ENCODE data around the gene OR52B6. TPM values are rescaled to one million over a fixed set of nuclear protein-coding genes. Genes with fewer than 3 reads are reported as not detected.

The OR52B6 gene
- polyA plus RNA-seq, 1 donor from 2014 or later, result not detected

- H3K4me3 ChIP-seq (ENCODE audit: low read length), result no peak overlapping the region
- no peak overlapping the region for H3K9ac ChIP-seq (ENCODE audit: low read length)
- H3K9me2 ChIP-seq (ENCODE audit: insufficient read depth, low read length), result no peaks in the 10 kb centered on the region
- H3K36me3 ChIP-seq (ENCODE audit: insufficient read depth, low read length), result no peaks in the 10 kb centered on the region
- H3K27ac ChIP-seq (ENCODE audit: low read length), result no peak overlapping the region
- no peak overlapping the region for H3K4me2 ChIP-seq (ENCODE audit: low read length)
- no peak for TF ChIP-seq CTCF (IDR thresholded peaks at IDR 0.05; ENCODE audit: poor library complexity, severe bottlenecking)
- no peak for TF ChIP-seq SMC3 (conservative IDR thresholded peaks at IDR 0.05; ENCODE audit: poor library complexity)
- TF ChIP-seq EZH2 (IDR thresholded peaks at IDR 0.05; ENCODE audit: borderline replicate concordance, insufficient read depth, low read length, poor library complexity, severe bottlenecking), result no peak
- no peak for TF ChIP-seq MXI1 (conservative IDR thresholded peaks at IDR 0.05; ENCODE audit: poor library complexity, severe bottlenecking)
- TF ChIP-seq POLR2AphosphoS5 (IDR thresholded peaks at IDR 0.05), result no peak
- TF ChIP-seq TAF1 (IDR thresholded peaks at IDR 0.05; ENCODE audit: low read depth), result no peak
- no peak for TF ChIP-seq REST (IDR thresholded peaks at IDR 0.05; ENCODE audit: borderline replicate concordance)
- H3F3A ChIP-seq (ENCODE audit: insufficient read depth, low read length, poor library complexity, severe bottlenecking), result no peaks in the 10 kb centered on the region
- H2AFZ ChIP-seq (ENCODE audit: low read depth, low read length), result no peak overlapping the region
- H3K79me2 ChIP-seq (replicated peaks; ENCODE audit: insufficient read depth, low read length), result no peaks in the 10 kb centered on the region
- H4K20me1 ChIP-seq (ENCODE audit: insufficient read depth), result no peaks in the 10 kb centered on the region
- no peaks in the 10 kb centered on the region for H3K27me3 ChIP-seq (ENCODE audit: insufficient read depth, low read depth, low read length)
- H3K9me3 ChIP-seq (ENCODE audit: low read length), result no peaks in the 10 kb centered on the region
Observed at GRCh38 chr11:5550440-5551095, 30.1 kb upstream of the OR52B6 start.

- Histone ChIP-seq H3K9me2 (ENCODE audit: insufficient read depth, low read length) (no peaks in the 10 kb centered on the region), H3K4me2 (ENCODE audit: low read length) (no peak overlapping the region), H3K36me3 (ENCODE audit: insufficient read depth, low read length) (no peaks in the 10 kb centered on the region), H3K4me3 (ENCODE audit: low read length) (no peak overlapping the region), H2AFZ (ENCODE audit: low read depth, low read length) (no peak overlapping the region), H3K27ac (ENCODE audit: low read length) (no peak overlapping the region), H3K27me3 (ENCODE audit: insufficient read depth, low read depth, low read length) (no peaks in the 10 kb centered on the region), H3K9me3 (ENCODE audit: low read length) (no peaks in the 10 kb centered on the region), H3K79me2 (replicated peaks; ENCODE audit: insufficient read depth, low read length) (no peaks in the 10 kb centered on the region), H4K20me1 (ENCODE audit: insufficient read depth) (no peaks in the 10 kb centered on the region), H3K9ac (ENCODE audit: low read length) (no peak overlapping the region), H3F3A (ENCODE audit: insufficient read depth, low read length, poor library complexity, severe bottlenecking) (no peaks in the 10 kb centered on the region)
- TF ChIP-seq RAD21 (conservative IDR thresholded peaks at IDR 0.05), result peak; percentile 53
- TF ChIP-seq POLR2AphosphoS5 (IDR thresholded peaks at IDR 0.05), result no peak
- no peak for TF ChIP-seq TAF1 (IDR thresholded peaks at IDR 0.05; ENCODE audit: low read depth)
- peak; percentile 40 for TF ChIP-seq SMC3 (conservative IDR thresholded peaks at IDR 0.05; ENCODE audit: poor library complexity)
- no peak for TF ChIP-seq EZH2 (IDR thresholded peaks at IDR 0.05; ENCODE audit: borderline replicate concordance, insufficient read depth, low read length, poor library complexity, severe bottlenecking)
- peak; percentile 53 for TF ChIP-seq CTCF (IDR thresholded peaks at IDR 0.05; ENCODE audit: poor library complexity, severe bottlenecking)
- TF ChIP-seq EP300 (conservative IDR thresholded peaks at IDR 0.05; ENCODE audit: poor library complexity, severe bottlenecking), result no peak
Observed at GRCh38 chr11:5553343-5553742, 27.3 kb upstream of the OR52B6 start.
